ENCODE results near the gene TEKT5. TPM values are rescaled to one million over a fixed set of nuclear protein-coding genes. Genes with fewer than 3 reads are reported as not detected.
"Not testable (repeated sequence)": the region's sequence is repeated elsewhere in the genome, so short reads cannot be mapped to it uniquely, and the experiment has no call there.

Gene TEKT5
- total and polyA plus RNA-seq, 8 donors = 0.28 to 22.8 (median 1.0) TPM; not detected in 2

GRCh38 chr16:10656618-10657017 is 38.1 kb downstream of the TEKT5 start:
- DNase-seq = no peak
- intact Hi-C loops (cut with DNase I; ENCODE audit: low total_unique reads) = no loop called here
- Histone ChIP-seq H3K27ac (no peak overlapping the region), H3K36me3 (no peaks in the 10 kb centered on the region), H3K4me3 (no peak overlapping the region), H3K9me3 (no peaks in the 10 kb centered on the region), H3K27me3 (no peaks in the 10 kb centered on the region), H3K4me1 (peaks cover 0 to 13% (median 5%) of the 10 kb centered on the region in 4 donors)
- TF ChIP-seq POLR2AphosphoS5 (IDR thresholded peaks at IDR 0.05) (no peak), EP300 (IDR thresholded peaks at IDR 0.05) (no peak), POLR2A (IDR thresholded peaks at IDR 0.05) (no peak)
- TF ChIP-seq, protein P1, sequence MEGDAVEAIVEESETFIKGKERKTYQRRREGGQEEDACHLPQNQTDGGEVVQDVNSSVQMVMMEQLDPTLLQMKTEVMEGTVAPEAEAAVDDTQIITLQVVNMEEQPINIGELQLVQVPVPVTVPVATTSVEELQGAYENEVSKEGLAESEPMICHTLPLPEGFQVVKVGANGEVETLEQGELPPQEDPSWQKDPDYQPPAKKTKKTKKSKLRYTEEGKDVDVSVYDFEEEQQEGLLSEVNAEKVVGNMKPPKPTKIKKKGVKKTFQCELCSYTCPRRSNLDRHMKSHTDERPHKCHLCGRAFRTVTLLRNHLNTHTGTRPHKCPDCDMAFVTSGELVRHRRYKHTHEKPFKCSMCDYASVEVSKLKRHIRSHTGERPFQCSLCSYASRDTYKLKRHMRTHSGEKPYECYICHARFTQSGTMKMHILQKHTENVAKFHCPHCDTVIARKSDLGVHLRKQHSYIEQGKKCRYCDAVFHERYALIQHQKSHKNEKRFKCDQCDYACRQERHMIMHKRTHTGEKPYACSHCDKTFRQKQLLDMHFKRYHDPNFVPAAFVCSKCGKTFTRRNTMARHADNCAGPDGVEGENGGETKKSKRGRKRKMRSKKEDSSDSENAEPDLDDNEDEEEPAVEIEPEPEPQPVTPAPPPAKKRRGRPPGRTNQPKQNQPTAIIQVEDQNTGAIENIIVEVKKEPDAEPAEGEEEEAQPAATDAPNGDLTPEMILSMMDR (IDR thresholded peaks at IDR 0.05) = no peak

GRCh38 chr16:10655415-10655977 is 39.2 kb downstream of the TEKT5 start:
- Histone ChIP-seq H3K27ac (no peak overlapping the region), H3K4me3 (no peak overlapping the region), H3K36me3 (no peaks in the 10 kb centered on the region), H3K4me1 (peaks cover 0 to 16% (median 6%) of the 10 kb centered on the region in 4 donors), H3K9me3 (no peaks in the 10 kb centered on the region), H3K27me3 (no peaks in the 10 kb centered on the region)
- no peak for TF ChIP-seq POLR2A (IDR thresholded peaks at IDR 0.05)
- TF ChIP-seq POLR2AphosphoS5 (IDR thresholded peaks at IDR 0.05) = no peak
- no peak for TF ChIP-seq EP300 (IDR thresholded peaks at IDR 0.05)
- TF ChIP-seq, protein P1 (IDR thresholded peaks at IDR 0.05) = no peak
- no peak for DNase-seq
- intact Hi-C loops (cut with DNase I; ENCODE audit: low total_unique reads) = no loop called here

DNA sequence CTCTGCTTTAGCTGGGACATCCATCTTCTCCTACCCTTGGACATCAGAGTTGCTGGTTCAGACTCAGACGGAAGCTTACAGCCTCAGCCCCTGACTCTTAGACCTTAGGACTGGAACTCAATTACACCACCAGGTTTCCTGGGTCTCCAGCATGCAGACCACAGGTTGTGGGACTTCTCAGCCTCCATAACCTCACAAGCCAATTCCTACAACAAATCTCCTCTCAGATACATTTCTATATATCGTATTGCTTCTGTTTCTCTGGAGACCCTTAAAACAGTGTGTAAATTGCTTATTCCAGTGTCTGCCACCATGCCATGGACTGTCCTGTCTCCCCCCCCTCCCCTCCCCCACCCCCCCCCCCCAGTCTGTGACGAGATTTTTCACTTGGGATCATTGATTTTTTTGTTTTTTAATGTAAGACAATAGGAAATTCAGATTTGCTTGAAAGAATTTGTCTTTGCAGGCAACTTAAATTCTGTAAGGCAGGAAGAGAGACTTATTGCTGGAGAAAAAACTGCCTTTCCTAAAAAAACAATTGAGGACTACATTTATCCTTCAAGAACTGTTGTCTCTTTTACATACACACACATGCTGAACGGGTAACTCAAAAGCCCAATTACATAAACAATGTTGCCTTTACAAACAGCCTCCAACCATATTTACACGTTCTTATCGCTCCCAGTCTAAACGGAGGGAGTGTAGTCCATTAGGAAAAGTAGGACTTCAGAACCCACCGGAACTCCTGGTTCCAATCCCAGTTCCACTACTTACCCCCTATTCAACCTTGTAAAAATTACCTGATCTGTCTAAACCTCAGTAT is 39.9 kb downstream of the TEKT5 start:
- no peak for DNase-seq
- peaks cover 0 to 16% (median 6%) of the 10 kb centered on the region in 4 donors for H3K4me1 ChIP-seq
- H3K27ac ChIP-seq = no peak overlapping the region
- H3K9me3 ChIP-seq = no peaks in the 10 kb centered on the region
- H3K36me3 ChIP-seq = no peaks in the 10 kb centered on the region
- H3K4me3 ChIP-seq = no peak overlapping the region
- intact Hi-C loops (cut with DNase I; ENCODE audit: low total_unique reads) = no loop called here
- no peak for TF ChIP-seq POLR2A (IDR thresholded peaks at IDR 0.05)
- TF ChIP-seq, protein P1 (IDR thresholded peaks at IDR 0.05) = no peak
- no peak for TF ChIP-seq POLR2AphosphoS5 (IDR thresholded peaks at IDR 0.05)
- no peak for TF ChIP-seq EP300 (IDR thresholded peaks at IDR 0.05)
- H3K27me3 ChIP-seq = no peaks in the 10 kb centered on the region
- WGBS, 5 donors = 22 to 37% (median 37%) methylated on average over 7 to 8 of the region's 8 CpGs

GRCh38 chr16:10652730-10653590 is 41.8 kb downstream of the TEKT5 start:
- WGBS, 5 donors = 25 to 40% (median 30%) methylated on average over 6 to 8 of the region's 8 CpGs
- H3K27me3 ChIP-seq = no peaks in the 10 kb centered on the region
- no peak overlapping the region for H3K4me3 ChIP-seq
- peaks cover 0 to 22% (median 10%) of the 10 kb centered on the region in 4 donors for H3K4me1 ChIP-seq
- no peaks in the 10 kb centered on the region for H3K36me3 ChIP-seq
- peak in 1 of 3 donors; percentile 32 for TF ChIP-seq POLR2AphosphoS5 (IDR thresholded peaks at IDR 0.05)
- TF ChIP-seq EP300 (IDR thresholded peaks at IDR 0.05) = no peak
- no peak for TF ChIP-seq POLR2A (IDR thresholded peaks at IDR 0.05)
- TF ChIP-seq, protein P1 (IDR thresholded peaks at IDR 0.05) = no peak
- H3K9me3 ChIP-seq = no peaks in the 10 kb centered on the region
- H3K27ac ChIP-seq = peak overlapping the region in 4 of 5 donors; percentile 4 to 62 (median 17)
- DNase-seq = peak; percentile 77 to 86
- intact Hi-C loops (cut with DNase I; ENCODE audit: low total_unique reads) = no loop called here

GRCh38 chr16:10649098-10649497 is 45.6 kb downstream of the TEKT5 start:
- DNase-seq; H3K27me3 ChIP-seq; H3K27ac ChIP-seq; H3K36me3 ChIP-seq; H3K4me3 ChIP-seq; H3K9me3 ChIP-seq; intact Hi-C loops (cut with DNase I; ENCODE audit: low total_unique reads): not testable (repeated sequence)
- WGBS, 5 donors = 94 to 100% (median 98%) methylated on average over 1 of the region's 1 CpG
- peaks cover 6 to 38% (median 22%) of the 10 kb centered on the region in 4 donors for H3K4me1 ChIP-seq

Measured in stomach (tissue), 9 donors.